MCF 10A (cell line): ENCODE data around the gene MMGT1. TPM values are rescaled to one million over a fixed set of nuclear protein-coding genes. Genes with fewer than 3 reads are reported as not detected.
"Not testable (repeated sequence)": the region's sequence is repeated elsewhere in the genome, so short reads cannot be mapped to it uniquely, and the experiment has no call there.

Experiments
- BruUV-seq: library from RNA; stranded (reverse); fragments of 400-500 nt; replicated peaks from 2 replicates; lab custom pipeline; 2021; lab: Mats Ljungman, UMichigan
- CTCF ChIA-PET: fragments of 300-600 bp; sonication (Branson Sonifier 250); formaldehyde crosslinking; extraction: SDS; loops from one replicate; lab custom pipeline; 2021; ENCODE audit warnings: antibody characterized with exemption, inconsistent platforms; lab: Yijun Ruan, JAX
- POLR2A ChIA-PET: fragments of 300-600, 350-650 bp; sonication (Branson Sonifier 250); formaldehyde crosslinking; extraction: SDS; loops from one replicate; lab custom pipeline; 2020; ENCODE audit warnings: antibody characterized with exemption, inconsistent platforms; lab: Yijun Ruan, JAX
- DNase-seq: peaks from one replicate; pipeline ENCODE4 v3.0.0-alpha.2; 2018; ENCODE audit not compliant: unreplicated experiment
- H3K27ac Mint-ChIP-seq: one replicate; pipeline ENCODE4 v1.8.0; 2022; ENCODE audit warnings: mild to moderate bottlenecking, low read depth, mixed read lengths; ENCODE audit not compliant: unreplicated experiment
- H3K27me3 Mint-ChIP-seq: one replicate; pipeline ENCODE4 v1.8.0; 2022; ENCODE audit warnings: mixed read lengths; ENCODE audit not compliant: insufficient read depth, unreplicated experiment
- H3K36me3 Mint-ChIP-seq: one replicate; pipeline ENCODE4 v1.8.0; 2022; ENCODE audit warnings: mild to moderate bottlenecking, moderate library complexity, mixed read lengths; ENCODE audit not compliant: insufficient read depth, unreplicated experiment
- H3K4me1 Mint-ChIP-seq: one replicate; pipeline ENCODE4 v1.8.0; 2022; ENCODE audit warnings: mixed read lengths; ENCODE audit not compliant: insufficient read depth, unreplicated experiment
- H3K4me3 Mint-ChIP-seq: one replicate; pipeline ENCODE4 v1.8.0; 2022; ENCODE audit warnings: mild to moderate bottlenecking, moderate library complexity, mixed read lengths; ENCODE audit not compliant: unreplicated experiment
- H3K9me3 Mint-ChIP-seq: one replicate; pipeline ENCODE4 v1.8.0; 2022; ENCODE audit warnings: mixed read lengths; ENCODE audit not compliant: unreplicated experiment
- intact Hi-C: fragments of 100-400 bp; cut with micrococcal nuclease; formaldehyde crosslinking; loops from 2 replicates; pipeline ENCODE4 v1.14.1; 2022
- total RNA-seq: library from RNA; stranded (reverse); gene quantifications from 2 replicates; pipeline ENCODE4 v1.2.3, GENCODE V29; 2022
- TF ChIP-seq, protein P1 (sequence below): fragments of 200-600 bp; IDR thresholded peaks from one replicate; pipeline ENCODE4 v1.8.0; 2022; ENCODE audit warnings: antibody characterized with exemption, mild to moderate bottlenecking; ENCODE audit not compliant: unreplicated experiment

Gene MMGT1
- total RNA-seq, 1 experiment from 2014 or later, result 24.1 TPM

DNA sequence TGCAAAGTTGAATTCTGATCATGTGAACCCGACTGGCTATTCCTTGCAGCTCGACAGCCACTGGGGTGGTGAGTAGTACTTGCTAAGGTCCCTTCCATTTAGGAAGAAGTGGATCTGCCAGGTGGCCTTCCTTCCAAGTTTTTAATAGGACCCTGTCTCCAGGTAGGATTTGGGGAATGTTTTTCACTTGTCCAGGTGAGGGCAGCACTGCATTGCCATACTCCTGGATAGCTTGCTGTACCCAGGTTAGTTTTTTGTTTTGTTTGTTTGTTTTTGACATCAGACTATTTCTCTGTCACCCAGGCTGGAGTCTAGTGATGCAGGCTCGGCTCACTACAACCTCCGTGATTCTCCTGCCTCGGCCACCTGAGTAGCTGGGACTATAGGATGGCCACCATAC is 50.4 kb downstream of the MMGT1 start:
- Mint-ChIP-seq H3K9me3 (no peaks in the 10 kb centered on the region), H3K36me3 (no peaks in the 10 kb centered on the region), H3K27ac (no peak overlapping the region), H3K27me3 (peaks cover 71% of the 10 kb centered on the region), H3K4me1 (no peaks in the 10 kb centered on the region), H3K4me3 (no peak overlapping the region)
- BruUV-seq, result no TSS peak
- intact Hi-C loops, result no loop called here
- TF ChIP-seq, protein P1, sequence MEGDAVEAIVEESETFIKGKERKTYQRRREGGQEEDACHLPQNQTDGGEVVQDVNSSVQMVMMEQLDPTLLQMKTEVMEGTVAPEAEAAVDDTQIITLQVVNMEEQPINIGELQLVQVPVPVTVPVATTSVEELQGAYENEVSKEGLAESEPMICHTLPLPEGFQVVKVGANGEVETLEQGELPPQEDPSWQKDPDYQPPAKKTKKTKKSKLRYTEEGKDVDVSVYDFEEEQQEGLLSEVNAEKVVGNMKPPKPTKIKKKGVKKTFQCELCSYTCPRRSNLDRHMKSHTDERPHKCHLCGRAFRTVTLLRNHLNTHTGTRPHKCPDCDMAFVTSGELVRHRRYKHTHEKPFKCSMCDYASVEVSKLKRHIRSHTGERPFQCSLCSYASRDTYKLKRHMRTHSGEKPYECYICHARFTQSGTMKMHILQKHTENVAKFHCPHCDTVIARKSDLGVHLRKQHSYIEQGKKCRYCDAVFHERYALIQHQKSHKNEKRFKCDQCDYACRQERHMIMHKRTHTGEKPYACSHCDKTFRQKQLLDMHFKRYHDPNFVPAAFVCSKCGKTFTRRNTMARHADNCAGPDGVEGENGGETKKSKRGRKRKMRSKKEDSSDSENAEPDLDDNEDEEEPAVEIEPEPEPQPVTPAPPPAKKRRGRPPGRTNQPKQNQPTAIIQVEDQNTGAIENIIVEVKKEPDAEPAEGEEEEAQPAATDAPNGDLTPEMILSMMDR, result peak; percentile 17
- CTCF ChIA-PET, result interaction anchor here (0.8 to 2.0 kb wide), 6 partner anchors 8 to 269 kb away, joined by 3 to 16 read pairs (median 4); no protein-coding TSS in a partner anchor
- POLR2A ChIA-PET, result no interaction called here
- peak; percentile 37 for DNase-seq

DNA sequence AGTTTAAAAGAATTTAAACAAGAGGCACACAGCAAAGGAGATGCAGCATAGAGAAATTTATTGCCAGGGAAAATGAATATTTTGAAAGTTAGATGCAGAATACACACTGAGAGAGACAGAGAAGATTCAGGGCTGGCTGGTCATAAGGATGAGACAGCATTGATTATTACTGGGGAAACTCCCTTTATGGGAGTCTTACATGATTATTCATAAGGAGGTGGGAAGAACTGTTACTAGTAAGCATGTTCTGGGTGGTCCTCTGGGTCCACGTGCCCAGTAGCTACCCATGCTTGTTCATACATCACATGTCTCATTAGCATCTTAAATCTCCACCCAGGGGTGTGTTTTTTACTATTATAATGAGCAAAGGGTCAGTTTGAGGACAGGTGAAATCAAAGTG is 53.3 kb downstream of the MMGT1 start:
- BruUV-seq, H3K27ac Mint-ChIP-seq, H3K9me3 Mint-ChIP-seq, H3K4me1 Mint-ChIP-seq, POLR2A ChIA-PET, intact Hi-C loops, DNase-seq, H3K36me3 Mint-ChIP-seq, H3K4me3 Mint-ChIP-seq: not testable (repeated sequence)
- CTCF ChIA-PET, result interaction anchor here (0.6 to 1.6 kb wide), 3 partner anchors 10 to 550 kb away, joined by 3 to 10 read pairs (median 3); no protein-coding TSS in a partner anchor
- H3K27me3 Mint-ChIP-seq, result peaks cover 58% of the 10 kb centered on the region

DNA sequence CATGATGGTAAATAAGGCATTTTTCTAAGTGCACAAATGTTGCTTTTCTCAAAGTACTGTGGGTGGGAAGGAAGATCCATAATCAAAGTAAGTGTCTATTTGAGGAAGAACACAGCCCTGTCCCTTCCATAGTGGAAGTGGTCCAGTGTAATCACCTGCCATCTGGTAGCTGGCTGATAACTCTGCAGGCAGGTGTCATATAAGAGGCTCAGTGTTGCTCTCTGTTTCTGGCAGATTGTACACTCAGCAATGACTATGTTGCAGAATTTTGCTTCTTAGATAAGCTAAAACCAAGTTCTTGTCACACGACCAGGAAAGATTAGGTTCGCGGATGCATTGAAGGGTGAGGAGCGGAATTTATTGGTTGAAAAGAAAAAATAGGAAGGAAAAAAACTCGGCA is 59.4 kb downstream of the MMGT1 start:
- no peak for DNase-seq
- Mint-ChIP-seq H3K4me1 (no peaks in the 10 kb centered on the region), H3K36me3 (peaks cover 5% of the 10 kb centered on the region), H3K27ac (no peak overlapping the region), H3K4me3 (no peak overlapping the region), H3K9me3 (no peaks in the 10 kb centered on the region), H3K27me3 (peaks cover 59% of the 10 kb centered on the region)
- POLR2A ChIA-PET, result no interaction called here
- CTCF ChIA-PET, result no interaction called here
- BruUV-seq, result no TSS peak
- TF ChIP-seq, protein P1, result no peak
- intact Hi-C loops, result no loop called here

Other genes with a start within 250 kb of the MMGT1 start
- gene CT45A3, start 205.8 kb downstream of the MMGT1 start, total RNA-seq, result not detected in 2 replicates
- gene CT45A5, start 188.5 kb downstream of the MMGT1 start, total RNA-seq, result not detected in 2 replicates
- not detected in 2 replicates for gene CT45A6, start 171.2 kb downstream of the MMGT1 start, total RNA-seq
- not detected in 2 replicates for gene CT45A2, start 154.0 kb downstream of the MMGT1 start, total RNA-seq
- gene CT45A7, start 136.7 kb downstream of the MMGT1 start, total RNA-seq, result not detected in 2 replicates
- gene CT45A8, start 119.5 kb downstream of the MMGT1 start, total RNA-seq, result not detected in 2 replicates
- gene CT45A9, start 102.2 kb downstream of the MMGT1 start, total RNA-seq, result not detected in 2 replicates
- gene CT45A10, start 80.5 kb downstream of the MMGT1 start, total RNA-seq, result not detected in 2 replicates
- not detected in 2 replicates for gene SAGE1, start 80.3 kb downstream of the MMGT1 start, total RNA-seq
- gene SLC9A6, start 11.4 kb upstream of the MMGT1 start, total RNA-seq, result 8.1 and 10.7 TPM in 2 replicates
- gene FHL1, start 173.5 kb upstream of the MMGT1 start, total RNA-seq, result 16.6 and 19.4 TPM in 2 replicates